Stimulated activated CD8-positive, alpha-beta memory T cell treated with anti-CD3 and anti-CD28 coated beads, Interleukin-4, amount 100 ng/mL, for 48 hours (primary cell): Measurements from ENCODE around the gene MCUR1.
"Not testable (repeated sequence)": the region's sequence is repeated elsewhere in the genome, so short reads cannot be mapped to it uniquely, and the experiment has no call there.

Source experiments
- DNase-seq: peaks from one replicate; pipeline ENCODE4 v3.0.0-alpha.2; 2020

Gene MCUR1

GRCh38 chr6:13828656-13829301 lies 14.4 kb upstream of the MCUR1 start:
- DNase-seq, result not testable (repeated sequence)

- DNase-seq, result no peak
Measured at GRCh38 chr6:13827032-13827431, 12.7 kb upstream of the MCUR1 start.

DNA sequence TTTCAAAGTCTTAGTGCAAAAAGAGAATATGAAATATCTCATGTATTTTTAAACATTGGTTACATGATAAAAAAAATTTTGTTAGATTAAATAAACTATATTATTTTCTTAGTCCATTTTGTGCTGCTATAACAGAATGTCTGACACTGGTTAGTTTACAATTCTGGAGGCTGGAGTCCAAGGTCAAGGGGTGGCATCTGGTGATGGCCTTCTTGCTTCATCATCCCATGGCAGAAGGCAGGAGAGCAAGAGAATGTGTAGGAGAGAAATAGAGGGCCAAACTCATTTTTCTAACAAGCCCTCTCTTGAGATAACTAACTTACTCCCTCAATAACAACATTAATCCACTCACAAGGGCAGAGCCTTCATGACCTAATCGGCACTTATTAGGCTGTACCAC lies 11.5 kb upstream of the MCUR1 start:
- DNase-seq, result no peak

GRCh38 chr6:13818341-13818740 lies 4.0 kb upstream of the MCUR1 start:
- DNase-seq, result no peak

GRCh38 chr6:13814938-13815575 lies 700 bp upstream of the MCUR1 start:
- no peak for DNase-seq

- DNase-seq, result no peak
Measured at GRCh38 chr6:13813621-13814175, 659 bp downstream of the MCUR1 start.

DNA sequence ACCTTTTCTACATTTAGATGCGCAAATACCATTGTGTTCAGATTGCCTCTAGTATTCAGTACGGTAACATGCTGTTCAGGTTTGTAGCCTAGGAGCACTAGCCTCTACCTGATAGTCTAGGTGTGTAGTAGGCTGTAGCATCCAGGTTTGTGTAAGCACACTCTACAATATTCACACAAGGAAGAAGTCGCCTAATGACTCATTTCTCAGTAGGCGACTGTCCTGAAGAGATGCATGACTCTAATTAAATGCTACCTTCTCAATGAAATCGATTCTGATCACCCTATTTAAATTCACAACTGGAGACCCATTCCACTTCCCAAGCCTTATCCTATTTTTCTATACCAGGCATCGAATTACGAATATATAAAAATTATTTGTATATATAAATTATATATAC lies 1.3 kb downstream of the MCUR1 start:
- no peak for DNase-seq

GRCh38 chr6:13812359-13812642 lies 2.1 kb downstream of the MCUR1 start:
- no peak for DNase-seq

- DNase-seq, result no peak
Measured at GRCh38 chr6:13811627-13812358, 2.6 kb downstream of the MCUR1 start.

GRCh38 chr6:13810688-13811446 lies 3.5 kb downstream of the MCUR1 start:
- DNase-seq, result no peak

DNA sequence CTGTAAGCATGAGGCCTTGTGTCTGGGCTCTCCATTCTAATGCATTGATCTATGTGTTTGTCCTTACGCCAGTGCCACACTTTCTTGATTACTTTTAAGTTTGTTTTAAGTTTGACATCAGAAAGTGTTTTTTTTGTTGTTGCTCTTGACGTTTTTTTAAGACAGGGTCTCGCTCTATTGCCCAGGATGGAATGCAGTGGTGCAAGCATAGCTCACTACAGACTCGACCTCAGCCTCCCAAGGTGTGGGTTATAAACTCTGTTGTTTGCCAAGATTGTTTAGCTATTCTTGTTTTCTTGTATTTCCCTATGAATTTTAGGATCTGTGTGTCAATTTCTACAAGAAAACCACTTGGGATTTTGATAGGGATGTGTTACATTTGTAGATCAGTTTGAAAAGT lies 5.6 kb downstream of the MCUR1 start:
- no peak for DNase-seq

DNA sequence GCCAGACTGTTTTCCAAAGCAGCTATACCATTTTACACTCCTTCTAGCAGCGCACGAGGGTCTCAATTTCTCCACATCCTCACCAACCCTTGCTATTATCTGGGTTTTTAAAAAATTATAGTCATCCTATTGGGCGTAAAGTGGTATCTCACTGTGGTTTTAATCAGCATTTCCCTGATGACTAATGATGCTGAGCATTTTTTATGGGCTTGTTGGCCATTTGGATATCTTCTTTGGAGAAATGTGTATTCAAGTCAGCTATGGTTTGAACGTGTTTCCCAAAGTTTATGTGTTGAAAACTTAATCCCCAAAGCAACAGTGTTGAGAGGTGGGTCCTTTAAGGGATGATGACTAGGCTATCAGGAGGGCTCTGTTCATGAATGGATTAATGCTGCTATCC lies 6.7 kb downstream of the MCUR1 start:
- DNase-seq, result no peak

- no peak for DNase-seq
Measured at GRCh38 chr6:13803581-13803980, 10.8 kb downstream of the MCUR1 start.

DNA sequence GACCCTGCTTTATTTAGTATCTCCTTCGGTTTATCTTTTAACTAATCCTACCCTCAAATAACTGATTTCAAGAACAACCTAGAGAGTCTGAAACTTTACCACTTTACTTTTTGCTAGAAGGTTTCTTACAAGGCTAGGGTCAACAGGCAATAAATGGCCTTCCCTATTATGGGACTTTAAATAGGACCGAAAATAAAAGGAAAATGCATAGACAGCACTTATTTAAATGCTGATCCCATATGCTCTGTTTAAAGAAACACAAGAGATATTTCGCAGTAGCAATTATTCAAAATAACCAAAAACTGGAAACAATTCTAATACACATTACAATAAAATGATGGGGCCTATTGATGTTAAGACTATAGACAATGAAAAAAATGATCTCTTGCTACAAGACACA lies 13.7 kb downstream of the MCUR1 start:
- no peak for DNase-seq

DNA sequence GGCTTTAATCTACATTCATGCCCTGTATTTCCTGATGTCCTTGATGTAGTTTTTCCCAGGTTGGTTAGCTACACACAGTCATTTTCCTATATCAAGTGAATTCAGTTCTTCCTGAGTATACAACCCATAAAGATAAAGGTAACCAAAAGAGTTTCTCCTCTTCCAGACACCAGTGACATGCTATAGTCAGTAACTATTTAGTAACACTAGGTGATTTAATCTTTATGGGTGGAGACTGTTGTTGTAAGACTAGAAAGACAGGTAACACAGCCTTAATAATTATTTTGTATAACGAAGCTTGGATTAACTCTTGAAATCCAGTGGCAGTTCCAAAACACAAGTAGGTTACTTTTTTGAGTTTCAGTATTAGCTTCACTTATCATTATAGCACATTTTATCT lies 17.6 kb downstream of the MCUR1 start:
- no peak for DNase-seq

DNA sequence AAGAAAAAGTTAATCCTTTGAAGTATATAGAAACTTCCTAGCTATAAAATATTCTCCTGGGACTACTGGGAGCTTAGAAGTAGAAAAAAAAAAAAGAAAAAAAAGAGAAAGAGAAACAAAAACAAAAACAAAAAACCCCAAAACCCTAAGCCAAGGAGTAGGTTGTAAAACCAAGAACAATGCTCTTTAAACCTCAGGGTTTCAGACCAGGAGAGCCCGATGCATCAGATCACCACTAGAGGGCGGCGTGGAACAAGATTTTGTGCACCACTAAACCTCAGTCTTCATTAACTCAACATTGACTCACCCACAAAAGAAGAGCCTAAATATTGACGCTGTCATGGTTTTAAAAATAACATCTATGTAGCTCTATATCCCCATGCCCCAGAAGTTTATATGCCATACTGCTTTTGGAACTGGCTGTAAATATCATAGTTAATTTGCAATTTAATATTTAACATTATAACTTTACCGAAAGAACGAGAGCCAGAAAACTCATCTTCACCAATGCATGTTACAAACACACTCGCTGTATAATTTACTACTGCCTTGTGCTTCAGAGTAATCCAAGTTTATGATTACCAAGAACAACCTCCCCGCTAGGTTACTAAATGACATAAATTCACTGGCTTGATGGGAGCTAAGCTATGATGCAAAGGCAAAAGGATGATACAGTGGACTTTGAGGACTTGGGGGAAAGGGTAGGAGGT lies 19.2 kb downstream of the MCUR1 start:
- DNase-seq, result peak; percentile 93

GRCh38 chr6:13794184-13794583 lies 20.2 kb downstream of the MCUR1 start:
- DNase-seq, result no peak

GRCh38 chr6:13789746-13790145 lies 24.6 kb downstream of the MCUR1 start:
- DNase-seq, result no peak

- DNase-seq, result no peak
Measured at GRCh38 chr6:13788820-13789219, 25.5 kb downstream of the MCUR1 start.

DNA sequence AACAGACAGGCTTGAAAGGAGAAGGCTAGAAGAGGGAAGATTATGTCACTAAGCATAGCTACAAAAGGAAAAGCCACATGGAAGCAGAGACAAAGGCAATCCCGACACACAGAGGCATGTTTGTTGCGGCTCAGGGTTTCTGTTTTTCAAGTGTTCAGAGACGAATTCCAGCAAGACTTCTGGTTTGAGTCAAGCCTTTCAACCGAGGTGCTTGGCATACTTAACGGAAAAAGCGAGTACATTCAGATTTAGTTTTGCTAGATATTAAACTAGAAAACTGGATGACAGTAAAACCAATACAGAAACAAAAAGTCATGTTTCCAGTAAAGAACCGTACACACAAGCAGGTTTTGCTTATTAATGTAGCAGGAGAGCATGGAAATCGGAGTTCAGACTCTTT lies 27.2 kb downstream of the MCUR1 start:
- DNase-seq, result no peak

DNA sequence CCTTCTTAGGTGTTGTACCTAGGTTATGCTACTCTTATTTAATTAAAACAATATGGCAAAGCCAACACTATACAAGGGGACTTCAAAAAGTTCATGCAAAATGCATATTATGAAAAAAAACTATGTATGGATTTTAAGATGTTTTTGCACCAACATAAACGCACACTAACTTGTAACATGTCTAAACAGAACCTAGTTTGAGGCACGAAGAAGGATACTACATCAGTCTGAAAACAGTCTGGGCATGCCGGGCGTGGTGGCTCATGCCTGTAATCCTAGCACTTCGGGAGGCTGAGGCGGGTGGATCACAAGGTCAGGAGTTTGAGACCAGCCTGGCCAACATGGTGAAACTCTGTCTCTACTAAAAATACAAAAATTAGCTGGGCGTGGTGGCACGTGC lies 34.2 kb downstream of the MCUR1 start:
- DNase-seq, result not testable (repeated sequence)

DNA sequence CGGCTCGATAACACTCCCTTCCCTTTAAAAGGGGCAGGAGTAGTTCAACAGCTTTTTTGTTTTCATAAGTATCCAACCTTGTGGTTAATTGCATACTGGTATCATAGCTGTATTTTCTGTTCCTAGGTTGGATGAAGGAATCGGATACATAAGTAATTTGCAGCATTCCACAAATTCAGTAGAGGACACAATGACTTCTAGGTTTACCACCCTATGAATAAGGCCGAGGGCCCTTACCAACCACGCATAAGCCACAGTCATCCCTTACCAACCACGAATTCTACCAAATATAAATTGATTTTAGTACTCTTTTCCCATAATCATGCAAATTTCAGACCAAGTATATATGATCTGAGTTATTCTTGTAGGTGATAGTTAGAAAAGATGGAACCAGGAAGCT lies 36.3 kb downstream of the MCUR1 start:
- DNase-seq, result no peak

DNA sequence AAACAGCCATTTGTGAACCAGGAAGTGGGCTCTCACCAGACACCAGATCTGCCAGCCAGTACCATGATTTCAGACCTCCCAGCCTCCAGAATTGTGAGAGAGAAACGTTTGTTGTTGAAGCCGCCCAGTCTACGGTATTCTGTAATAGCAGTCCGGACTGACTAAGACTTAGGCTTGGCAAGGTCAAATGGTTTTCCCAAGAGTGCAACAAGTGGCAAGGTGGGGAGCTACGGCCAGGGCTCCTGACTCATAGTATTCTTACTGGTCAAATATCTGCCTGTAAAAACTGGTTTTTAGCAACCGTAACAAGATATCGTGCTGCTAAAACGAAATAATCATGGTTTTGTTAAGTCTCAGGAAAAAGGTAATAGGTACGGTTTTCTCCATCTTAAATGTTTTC lies 37.8 kb downstream of the MCUR1 start:
- no peak for DNase-seq
